Panc1 (cell line): ENCODE results near the gene ACSBG1. TPM values are rescaled to one million over a fixed set of nuclear protein-coding genes. Genes with fewer than 3 reads are reported as not detected.

Experiments used
- ATAC-seq: fragments of 200-7000 bp; cut with Tn5 transposase; 2 replicates; pipeline ENCODE4 v1.9.1; 2020; ENCODE audit warnings: mild to moderate bottlenecking, moderate library complexity
- BruUV-seq: library from RNA; stranded (reverse); fragments of 400-500 nt; replicated peaks from 2 replicates; lab custom pipeline; 2021; lab: Mats Ljungman, UMichigan
- CTCF ChIA-PET: fragments of 300-600 bp; sonication (Branson Sonifier 250); formaldehyde crosslinking; loops from one replicate; lab custom pipeline; 2022; ENCODE audit warnings: antibody characterized with exemption; lab: Charles Lee
- POLR2A ChIA-PET: fragments of 300-600 bp; sonication (Branson Sonifier 250); formaldehyde crosslinking; loops from one replicate; lab custom pipeline; 2022; ENCODE audit warnings: antibody characterized with exemption; lab: Charles Lee
- DNase-seq: peaks from one replicate; pipeline ENCODE4 v3.0.0-alpha.2; 2010; ENCODE audit warnings: low read depth, low spot score
- H3K27ac ChIP-seq: 2 replicates; pipeline ENCODE4 v1.5.1; 2011; ENCODE audit warnings: mild to moderate bottlenecking, low read length, inconsistent platforms
- H3K27me3 ChIP-seq: fragments of 200-500 bp; sonication (Bioruptor generic); 2 replicates; pipeline ENCODE4 v1.6.0; 2014; ENCODE audit warnings: low read length, inconsistent platforms; ENCODE audit not compliant: control insufficient read depth, insufficient read depth
- H3K36me3 ChIP-seq: fragments of 200-500 bp; sonication (Bioruptor generic); 2 replicates; pipeline ENCODE4 v1.5.1; 2014; ENCODE audit warnings: inconsistent platforms, mild to moderate bottlenecking, low read length, moderate library complexity; ENCODE audit not compliant: control insufficient read depth, insufficient read depth
- H3K4me1 ChIP-seq: 2 replicates; pipeline ENCODE4 v1.5.1; 2011; ENCODE audit warnings: inconsistent platforms, mild to moderate bottlenecking, low read length, moderate library complexity; ENCODE audit not compliant: control insufficient read depth, insufficient read depth
- H3K4me3 ChIP-seq, 2 experiments: 2 replicates each; pipeline ENCODE4 v1.5.1; 2011 to 2012; ENCODE audit warnings: low read depth in 2 of 2, low read length in 2 of 2, mild to moderate bottlenecking in 2 of 2, inconsistent platforms in 1 of 2, moderate library complexity in 1 of 2
- H3K9me3 ChIP-seq: fragments of 200-500 bp; sonication (Bioruptor generic); 2 replicates; pipeline ENCODE4 v1.5.1; 2014; ENCODE audit warnings: low read depth, mild to moderate bottlenecking, inconsistent platforms, low read length, moderate library complexity; ENCODE audit not compliant: control insufficient read depth, insufficient read depth
- CTCF ChIP-seq: fragments of 450-650 bp; IDR thresholded peaks from 2 replicates; pipeline ENCODE4 v1.5.1; 2017; ENCODE audit warnings: mild to moderate bottlenecking
- POLR2AphosphoS5 ChIP-seq: IDR thresholded peaks from 2 replicates; pipeline ENCODE4 v1.6.1; 2012; ENCODE audit warnings: mild to moderate bottlenecking, low read depth, low read length, moderate library complexity
- REST ChIP-seq, 2 experiments: IDR thresholded peaks; 2 replicates each; pipeline ENCODE4 v1.6.1; 2011 to 2012; ENCODE audit warnings: low read depth in 2 of 2, control low read depth in 1 of 2, low read length in 1 of 2, mild to moderate bottlenecking in 1 of 2, moderate library complexity in 1 of 2; ENCODE audit not compliant: insufficient read depth in 1 of 2
- SIN3A ChIP-seq: IDR thresholded peaks from 2 replicates; pipeline ENCODE4 v1.6.1; 2012; ENCODE audit warnings: low read depth, mild to moderate bottlenecking, low read length, moderate library complexity, borderline replicate concordance; ENCODE audit not compliant: insufficient read depth
- TCF7L2 ChIP-seq: IDR thresholded peaks from 2 replicates; pipeline ENCODE4 v1.6.1; 2011; ENCODE audit warnings: mild to moderate bottlenecking, low read depth, low read length, inconsistent platforms
- in situ Hi-C: cut with HindIII; loops from 2 replicates; pipeline ENCODE4 v1.10.0; 2016; ENCODE audit warnings: low sequenced_read_pairs, low pct_unique_long_range_greater_than_20kb
- intact Hi-C: fragments of 100-400 bp; cut with micrococcal nuclease; formaldehyde crosslinking; loops from one replicate; pipeline ENCODE4 v1.10.0; 2022; ENCODE audit not compliant: unreplicated experiment
- total RNA-seq: library from RNA; stranded (reverse); gene quantifications from one replicate; pipeline ENCODE4 v1.2.1, GENCODE V29; 2021; ENCODE audit not compliant: unreplicated experiment

ACSBG1 gene
- total RNA-seq, 1 experiment from 2014 or later, result 0.31 TPM

GRCh38 chr15:78157203-78157602 is 77.2 kb downstream of the ACSBG1 start:
- Histone ChIP-seq H3K4me3 (no peak overlapping the region), H3K36me3 (peaks cover 13% of the 10 kb centered on the region; the same call in 1 of the 2 replicates), H3K4me1 (no peaks in the 10 kb centered on the region), H3K27me3 (no peaks in the 10 kb centered on the region), H3K27ac (no peak overlapping the region), H3K9me3 (no peaks in the 10 kb centered on the region)
- POLR2A ChIA-PET, result no interaction called here
- DNase-seq (no peak), ATAC-seq (no peak)
- intact Hi-C loops (no loop called here), in situ Hi-C loops (no loop called here)
- CTCF ChIA-PET, result no interaction called here
- BruUV-seq, result no TSS peak
- TF ChIP-seq SIN3A (no peak), POLR2AphosphoS5 (no peak), CTCF (no peak), TCF7L2 (no peak), REST (IDR thresholded peaks at IDR 0.05; ENCODE audit: insufficient read depth in 1 of 2, low read depth in 2 of 2, low read length in 1 of 2) (no peak)

GRCh38 chr15:78156653-78157052 is 77.7 kb downstream of the ACSBG1 start:
- peaks cover 13% of the 10 kb centered on the region; the same call in 1 of the 2 replicates for H3K36me3 ChIP-seq
- H3K27me3 ChIP-seq, result no peaks in the 10 kb centered on the region
- ChIA-PET CTCF (no interaction called here), POLR2A (no interaction called here)
- in situ Hi-C loops (no loop called here), intact Hi-C loops (no loop called here)
- ATAC-seq (no peak), DNase-seq (no peak)
- no peak for TF ChIP-seq CTCF
- no TSS peak for BruUV-seq
- no peaks in the 10 kb centered on the region for H3K9me3 ChIP-seq
- H3K4me1 ChIP-seq, result no peaks in the 10 kb centered on the region
- H3K27ac ChIP-seq, result no peak overlapping the region
- H3K4me3 ChIP-seq, result no peak overlapping the region
